Measurements from ENCODE around the gene BHMT2. TPM values are rescaled to one million over a fixed set of nuclear protein-coding genes. Genes with fewer than 3 reads are reported as not detected.

The BHMT2 gene
- total RNA-seq, 2 experiments from 2014 or later = not detected

DNA sequence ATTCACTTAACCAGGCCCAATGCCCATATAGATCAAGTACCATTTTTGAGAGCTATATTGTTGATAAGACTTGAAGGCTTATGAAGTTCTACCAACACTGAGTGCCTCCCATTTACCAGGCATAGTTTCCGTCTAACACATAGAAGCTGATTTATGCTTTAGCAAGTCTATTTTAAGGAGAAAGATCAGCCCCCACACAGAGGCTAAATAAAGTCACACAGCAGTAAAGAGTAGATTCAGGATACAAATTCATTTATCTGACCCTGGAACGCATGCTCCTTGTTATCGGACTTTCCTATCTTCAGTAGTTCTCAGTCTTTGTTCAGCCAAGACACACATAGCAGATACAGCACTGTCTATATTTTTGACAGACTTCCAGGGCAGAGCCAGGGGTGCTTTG, 34.3 kb upstream of the BHMT2 start:
- DNase-seq = no peak
- Mint-ChIP-seq H3K27me3 (no peaks in the 10 kb centered on the region), H3K27ac (no peak overlapping the region), H3K9me3 (no peaks in the 10 kb centered on the region), H3K4me3 (no peak overlapping the region), H3K4me1 (no peaks in the 10 kb centered on the region), H3K36me3 (ENCODE audit: low read depth) (no peaks in the 10 kb centered on the region)
- ChIA-PET POLR2A (interaction anchor here (0.6 kb wide), 1 partner anchor 20 kb away, joined by 3 read pairs; no protein-coding TSS in a partner anchor), CTCF (no interaction called here)

DNA sequence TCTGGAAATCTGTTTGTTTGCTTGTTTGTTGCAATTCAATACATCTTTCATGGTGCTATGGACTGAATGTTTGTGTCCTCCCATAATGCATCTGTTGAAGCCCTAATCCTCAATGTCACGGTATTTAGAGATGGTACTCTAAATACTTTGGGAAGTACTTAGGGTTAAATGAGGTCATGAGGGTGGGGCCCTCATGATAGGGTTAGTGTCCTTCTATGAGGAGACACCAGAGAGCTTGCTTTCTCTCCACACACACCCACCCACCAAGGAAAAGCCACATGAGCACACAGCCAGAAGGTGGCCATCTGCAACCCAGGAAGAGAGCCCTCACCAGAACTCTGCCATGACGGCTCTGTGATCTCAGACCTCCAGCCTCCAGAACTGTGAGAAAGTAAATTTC, 32.8 kb upstream of the BHMT2 start:
- H3K4me1 Mint-ChIP-seq = no peaks in the 10 kb centered on the region
- ChIA-PET CTCF (no interaction called here), POLR2A (no interaction called here)
- no peak overlapping the region for H3K27ac Mint-ChIP-seq
- H3K36me3 Mint-ChIP-seq (ENCODE audit: low read depth) = no peaks in the 10 kb centered on the region
- no peak overlapping the region for H3K4me3 Mint-ChIP-seq
- no peaks in the 10 kb centered on the region for H3K9me3 Mint-ChIP-seq
- H3K27me3 Mint-ChIP-seq = no peaks in the 10 kb centered on the region
- DNase-seq = no peak

DNA sequence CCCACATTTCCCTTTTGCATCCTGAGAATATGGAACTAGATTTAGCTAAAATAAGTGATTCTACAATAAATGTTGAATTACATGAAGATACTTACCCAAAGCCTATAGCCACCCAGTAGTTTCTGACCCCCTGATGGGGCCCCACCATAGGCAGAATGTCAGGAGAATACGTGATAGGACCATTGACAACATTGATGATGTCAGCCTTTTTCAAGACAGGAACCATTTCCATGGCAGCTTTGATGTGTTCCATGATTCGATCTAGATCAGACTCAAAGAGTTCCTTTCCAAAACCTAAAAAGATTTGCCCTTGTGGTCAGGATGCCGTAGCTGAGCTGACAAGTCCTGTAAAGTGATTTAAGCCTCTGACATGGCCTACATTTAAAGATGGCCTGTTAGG, 27.4 kb upstream of the BHMT2 start:
- H3K36me3 Mint-ChIP-seq (ENCODE audit: low read depth) = no peaks in the 10 kb centered on the region
- H3K27ac Mint-ChIP-seq = no peak overlapping the region
- no peak overlapping the region for H3K4me3 Mint-ChIP-seq
- no peaks in the 10 kb centered on the region for H3K4me1 Mint-ChIP-seq
- no peak for DNase-seq
- H3K9me3 Mint-ChIP-seq = no peaks in the 10 kb centered on the region
- ChIA-PET POLR2A (no interaction called here), CTCF (no interaction called here)
- H3K27me3 Mint-ChIP-seq = peaks cover 5% of the 10 kb centered on the region

DNA sequence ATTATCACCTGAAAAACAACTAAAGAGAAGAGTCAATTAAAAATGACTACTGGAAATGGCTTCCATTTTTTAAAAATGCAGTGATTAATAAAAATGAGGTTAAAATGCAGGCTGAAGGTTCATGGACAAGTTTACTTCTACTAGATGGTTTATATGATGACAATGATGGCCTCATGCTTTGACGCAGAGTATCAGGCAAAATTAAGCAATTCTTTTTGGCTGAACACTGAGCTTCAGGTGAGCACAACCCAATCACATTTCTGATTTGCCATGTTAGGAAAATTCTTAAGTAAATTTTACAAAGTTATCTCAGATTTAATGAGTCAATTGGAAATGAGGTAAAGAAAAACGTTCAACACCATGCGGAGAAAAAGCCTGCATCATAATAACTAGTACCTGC, 22.4 kb upstream of the BHMT2 start:
- no peak for DNase-seq
- no peaks in the 10 kb centered on the region for H3K36me3 Mint-ChIP-seq (ENCODE audit: low read depth)
- H3K9me3 Mint-ChIP-seq = peaks cover 2% of the 10 kb centered on the region
- ChIA-PET CTCF (interaction anchor here (0.6 kb wide), 1 partner anchor 316 kb away, joined by 3 read pairs; no protein-coding TSS in a partner anchor), POLR2A (no interaction called here)
- peaks cover 19% of the 10 kb centered on the region for H3K27me3 Mint-ChIP-seq
- no peak overlapping the region for H3K27ac Mint-ChIP-seq
- H3K4me1 Mint-ChIP-seq = no peaks in the 10 kb centered on the region
- no peak overlapping the region for H3K4me3 Mint-ChIP-seq

DNA sequence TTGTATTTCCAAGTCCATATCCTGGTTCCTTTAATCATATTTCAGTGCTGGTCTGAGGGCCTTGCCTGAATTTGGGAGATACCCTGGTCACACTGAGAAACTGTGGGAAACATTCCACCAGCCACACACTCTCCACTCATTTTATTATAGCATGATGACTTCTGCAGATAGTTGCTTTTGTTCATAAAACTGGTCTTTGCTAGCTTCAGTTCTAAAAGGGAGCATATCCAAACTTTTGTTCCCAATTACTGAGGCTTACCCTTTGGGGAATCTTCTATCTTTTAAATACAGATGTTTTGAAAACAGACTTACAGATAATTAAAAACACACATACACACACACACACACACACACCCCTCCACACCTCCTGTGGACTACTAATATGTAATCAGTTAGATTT, 21.1 kb upstream of the BHMT2 start:
- ChIA-PET CTCF (no interaction called here), POLR2A (no interaction called here)
- Mint-ChIP-seq H3K4me3 (no peak overlapping the region), H3K27ac (no peak overlapping the region), H3K27me3 (peaks cover 19% of the 10 kb centered on the region), H3K36me3 (ENCODE audit: low read depth) (no peaks in the 10 kb centered on the region), H3K4me1 (no peaks in the 10 kb centered on the region), H3K9me3 (peaks cover 2% of the 10 kb centered on the region)
- DNase-seq = no peak

DNA sequence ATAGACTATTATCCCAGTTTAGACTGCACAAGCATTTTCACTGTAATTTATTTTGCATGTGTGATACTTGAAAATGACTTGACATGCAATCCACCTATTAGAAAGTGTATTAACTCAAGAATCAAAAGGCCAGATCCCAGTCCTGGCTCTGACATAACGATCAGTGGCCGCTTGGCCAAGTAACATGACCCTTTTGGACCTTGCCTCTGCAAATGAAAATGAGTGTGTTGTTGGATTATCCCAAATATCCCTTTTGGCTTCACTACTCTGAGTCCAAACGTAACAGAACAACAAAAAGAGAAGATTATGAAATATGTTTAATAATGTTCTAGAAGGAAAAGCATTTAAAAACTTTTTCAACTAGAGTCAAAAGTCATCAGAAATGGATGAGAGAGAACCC, 19.1 kb upstream of the BHMT2 start:
- ChIA-PET POLR2A (no interaction called here), CTCF (no interaction called here)
- DNase-seq = no peak
- Mint-ChIP-seq H3K27ac (no peak overlapping the region), H3K9me3 (peaks cover 2% of the 10 kb centered on the region), H3K27me3 (peaks cover 27% of the 10 kb centered on the region), H3K4me3 (no peak overlapping the region), H3K4me1 (no peaks in the 10 kb centered on the region), H3K36me3 (ENCODE audit: low read depth) (no peaks in the 10 kb centered on the region)

DNA sequence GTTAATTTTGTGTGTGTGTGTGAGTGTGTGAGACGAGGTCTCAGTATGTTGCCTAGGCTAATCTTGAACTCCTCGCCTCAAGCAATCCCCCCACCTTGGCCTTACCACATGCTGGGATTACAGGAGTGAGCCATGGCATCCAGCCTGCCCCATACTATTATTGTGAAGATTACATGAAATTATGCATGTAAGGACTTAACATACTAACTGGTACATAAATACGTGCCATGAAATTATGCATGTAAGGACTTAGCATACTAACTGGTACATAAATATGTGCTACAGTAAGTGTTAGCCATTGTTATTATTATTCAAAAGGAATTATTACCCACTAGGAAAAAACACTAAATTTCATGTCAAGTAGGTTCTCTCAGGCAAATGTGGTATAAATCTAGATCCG, 16.2 kb upstream of the BHMT2 start:
- no peaks in the 10 kb centered on the region for H3K4me1 Mint-ChIP-seq
- no peaks in the 10 kb centered on the region for H3K36me3 Mint-ChIP-seq (ENCODE audit: low read depth)
- POLR2A ChIA-PET = interaction anchor here (0.6 kb wide), 1 partner anchor 55 kb away, joined by 3 read pairs; no protein-coding TSS in a partner anchor
- CTCF ChIA-PET = interaction anchor here (1.1 kb wide), 1 partner anchor 19 kb away, joined by 3 read pairs; no protein-coding TSS in a partner anchor
- no peak overlapping the region for H3K4me3 Mint-ChIP-seq
- H3K9me3 Mint-ChIP-seq = peaks cover 2% of the 10 kb centered on the region
- H3K27ac Mint-ChIP-seq = no peak overlapping the region
- H3K27me3 Mint-ChIP-seq = peaks cover 18% of the 10 kb centered on the region
- no peak for DNase-seq

DNA sequence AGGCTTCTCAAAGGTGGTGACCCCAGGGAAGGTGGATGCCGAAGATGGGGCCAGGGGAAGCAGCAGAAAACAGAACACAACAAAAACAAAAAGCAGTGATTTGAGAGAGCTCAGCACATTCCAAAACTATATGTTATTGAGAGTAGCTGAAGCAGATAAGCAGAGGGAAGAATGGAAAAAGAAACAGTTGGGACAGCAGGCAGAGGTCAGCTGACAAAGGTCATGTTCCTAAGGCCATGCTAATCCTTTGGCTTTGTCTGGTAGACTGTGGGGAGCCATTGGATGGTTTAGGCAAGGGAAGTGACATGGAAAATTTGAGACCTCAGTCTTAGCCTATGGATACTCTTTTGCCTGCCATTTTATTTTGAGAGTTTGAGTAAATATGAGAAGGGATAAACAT, 14.6 kb upstream of the BHMT2 start:
- DNase-seq = no peak
- Mint-ChIP-seq H3K4me3 (no peak overlapping the region), H3K36me3 (ENCODE audit: low read depth) (no peaks in the 10 kb centered on the region), H3K27ac (no peak overlapping the region), H3K9me3 (peaks cover 2% of the 10 kb centered on the region), H3K27me3 (peaks cover 15% of the 10 kb centered on the region), H3K4me1 (no peaks in the 10 kb centered on the region)
- ChIA-PET POLR2A (no interaction called here), CTCF (no interaction called here)

DNA sequence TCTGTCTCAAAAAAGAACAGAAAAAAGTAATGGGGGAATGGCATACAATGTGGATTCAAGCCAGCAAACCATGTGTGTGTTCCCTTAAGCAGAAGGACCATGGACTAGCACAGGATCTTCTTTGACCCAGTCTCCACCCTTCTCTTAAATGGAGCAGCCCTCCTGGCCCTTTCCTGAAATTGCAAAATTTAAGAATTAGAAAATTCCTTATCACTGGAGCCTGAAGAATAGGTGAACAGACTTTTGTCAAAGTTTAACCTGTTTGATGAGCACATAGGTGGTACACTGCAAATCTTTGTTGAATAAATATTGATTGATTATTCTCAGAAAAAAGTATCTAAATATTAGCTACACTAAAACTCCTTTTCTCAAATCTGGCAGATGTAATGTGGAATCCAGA, 12.7 kb upstream of the BHMT2 start:
- ChIA-PET CTCF (interaction anchor here (0.9 kb wide), 1 partner anchor 34 kb away, joined by 3 read pairs; no protein-coding TSS in a partner anchor), POLR2A (no interaction called here)
- Mint-ChIP-seq H3K4me1 (no peaks in the 10 kb centered on the region), H3K27me3 (peaks cover 18% of the 10 kb centered on the region), H3K4me3 (no peak overlapping the region), H3K9me3 (no peaks in the 10 kb centered on the region), H3K27ac (no peak overlapping the region), H3K36me3 (ENCODE audit: low read depth) (no peaks in the 10 kb centered on the region)
- DNase-seq = no peak

DNA sequence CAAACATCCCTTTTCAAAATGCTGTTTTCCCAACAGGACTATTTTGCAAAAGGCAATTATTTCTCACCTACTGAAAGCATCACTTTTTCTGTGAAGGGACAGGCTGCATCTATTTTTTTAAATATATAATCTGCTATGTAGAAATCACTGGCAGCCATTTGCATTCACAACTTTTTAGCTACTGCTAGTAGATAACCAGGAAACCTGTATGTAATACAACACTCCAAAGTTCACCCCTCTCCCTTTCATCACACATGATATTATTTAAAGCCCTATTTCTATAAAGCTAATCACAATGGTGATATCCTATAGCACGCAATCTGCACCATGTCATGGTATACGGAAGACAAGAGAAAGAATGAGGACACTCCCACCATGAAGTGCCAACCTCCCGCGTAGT, 9.9 kb upstream of the BHMT2 start:
- CTCF ChIA-PET = interaction anchor here (0.6 to 1.3 kb wide), 3 partner anchors 15 to 121 kb away, joined by 3 to 5 read pairs (median 4); no protein-coding TSS in a partner anchor

DNA sequence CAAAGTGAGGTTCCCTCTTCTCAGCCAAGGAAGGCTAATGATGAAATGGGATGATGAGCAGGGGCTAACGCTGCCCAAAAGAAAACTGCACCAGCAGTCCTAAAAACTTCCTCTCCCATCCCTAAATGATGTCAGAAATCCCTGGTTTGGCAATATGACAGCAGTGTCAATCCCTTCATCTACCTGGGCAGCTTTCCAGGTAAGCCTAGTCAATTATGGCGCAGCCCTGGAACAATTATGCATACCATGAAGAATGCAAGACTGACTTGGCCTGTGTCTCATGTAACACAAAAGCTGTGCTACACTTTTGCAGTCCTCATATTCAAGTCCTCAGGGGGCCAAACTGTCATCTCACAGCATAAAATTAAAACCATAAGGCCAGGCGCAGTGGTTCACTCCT, 7.1 kb upstream of the BHMT2 start:
- DNase-seq = no peak
- Mint-ChIP-seq H3K36me3 (ENCODE audit: low read depth) (no peaks in the 10 kb centered on the region), H3K4me1 (no peaks in the 10 kb centered on the region), H3K4me3 (no peak overlapping the region), H3K9me3 (no peaks in the 10 kb centered on the region), H3K27me3 (peaks cover 15% of the 10 kb centered on the region), H3K27ac (no peak overlapping the region)
- POLR2A ChIA-PET = no interaction called here
- CTCF ChIA-PET = no interaction called here

More for the DNA sequence above, 9.9 kb upstream of the BHMT2 start:
- Mint-ChIP-seq H3K4me3 (no peak overlapping the region), H3K27me3 (peaks cover 15% of the 10 kb centered on the region), H3K36me3 (ENCODE audit: low read depth) (no peaks in the 10 kb centered on the region), H3K4me1 (no peaks in the 10 kb centered on the region), H3K9me3 (no peaks in the 10 kb centered on the region), H3K27ac (no peak overlapping the region)
- no peak for DNase-seq
- POLR2A ChIA-PET = no interaction called here

DNA sequence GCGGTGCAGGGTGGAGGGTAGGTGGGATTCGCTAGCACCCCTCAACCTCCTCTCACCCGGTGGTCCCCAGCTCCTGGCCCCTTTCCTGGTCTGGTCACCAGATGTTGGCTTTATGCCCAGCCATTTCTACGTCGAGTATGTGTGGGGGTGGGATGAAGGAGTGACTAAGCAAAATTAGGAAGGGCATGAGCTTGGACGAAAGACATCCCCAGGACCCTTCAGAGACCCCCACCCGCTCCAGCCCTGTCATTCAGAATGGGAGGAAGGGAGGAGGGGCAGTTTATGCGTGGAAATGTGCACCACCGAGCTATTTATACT, 742 bp downstream of the BHMT2 start:
- DNase-seq = no peak
- Mint-ChIP-seq H3K4me1 (peaks cover 3% of the 10 kb centered on the region), H3K9me3 (peaks cover 2% of the 10 kb centered on the region), H3K27me3 (peaks cover 46% of the 10 kb centered on the region), H3K4me3 (no peak overlapping the region), H3K36me3 (ENCODE audit: low read depth) (no peaks in the 10 kb centered on the region), H3K27ac (no peak overlapping the region)
- ChIA-PET POLR2A (no interaction called here), CTCF (no interaction called here)

DNA sequence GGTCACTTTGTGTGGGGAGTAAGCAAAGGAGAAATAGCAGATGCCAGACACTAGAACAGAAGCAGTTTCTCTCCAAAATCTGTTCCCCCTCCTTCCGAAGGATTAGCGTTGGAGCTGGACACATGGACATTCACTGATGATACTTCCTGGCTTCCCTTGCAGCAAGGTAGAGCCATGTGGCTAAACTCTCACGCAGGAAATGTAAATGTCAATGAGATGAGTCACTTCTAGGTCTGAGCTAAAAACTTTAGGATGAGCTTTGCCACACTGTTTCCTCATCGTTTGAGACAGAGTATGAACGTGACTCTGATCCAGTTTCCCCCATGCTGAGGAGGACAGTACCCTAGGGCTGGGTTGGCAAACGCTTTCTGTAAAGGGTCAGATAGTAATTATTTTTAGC, 5.1 kb downstream of the BHMT2 start:
- Mint-ChIP-seq H3K4me3 (no peak overlapping the region), H3K4me1 (peaks cover 3% of the 10 kb centered on the region), H3K9me3 (peaks cover 2% of the 10 kb centered on the region), H3K36me3 (ENCODE audit: low read depth) (no peaks in the 10 kb centered on the region), H3K27me3 (peaks cover 27% of the 10 kb centered on the region), H3K27ac (no peak overlapping the region)
- ChIA-PET POLR2A (no interaction called here), CTCF (interaction anchor here (1.6 kb wide), 1 partner anchor 14 kb away, joined by 5 read pairs; no protein-coding TSS in a partner anchor)
- no peak for DNase-seq

DNA sequence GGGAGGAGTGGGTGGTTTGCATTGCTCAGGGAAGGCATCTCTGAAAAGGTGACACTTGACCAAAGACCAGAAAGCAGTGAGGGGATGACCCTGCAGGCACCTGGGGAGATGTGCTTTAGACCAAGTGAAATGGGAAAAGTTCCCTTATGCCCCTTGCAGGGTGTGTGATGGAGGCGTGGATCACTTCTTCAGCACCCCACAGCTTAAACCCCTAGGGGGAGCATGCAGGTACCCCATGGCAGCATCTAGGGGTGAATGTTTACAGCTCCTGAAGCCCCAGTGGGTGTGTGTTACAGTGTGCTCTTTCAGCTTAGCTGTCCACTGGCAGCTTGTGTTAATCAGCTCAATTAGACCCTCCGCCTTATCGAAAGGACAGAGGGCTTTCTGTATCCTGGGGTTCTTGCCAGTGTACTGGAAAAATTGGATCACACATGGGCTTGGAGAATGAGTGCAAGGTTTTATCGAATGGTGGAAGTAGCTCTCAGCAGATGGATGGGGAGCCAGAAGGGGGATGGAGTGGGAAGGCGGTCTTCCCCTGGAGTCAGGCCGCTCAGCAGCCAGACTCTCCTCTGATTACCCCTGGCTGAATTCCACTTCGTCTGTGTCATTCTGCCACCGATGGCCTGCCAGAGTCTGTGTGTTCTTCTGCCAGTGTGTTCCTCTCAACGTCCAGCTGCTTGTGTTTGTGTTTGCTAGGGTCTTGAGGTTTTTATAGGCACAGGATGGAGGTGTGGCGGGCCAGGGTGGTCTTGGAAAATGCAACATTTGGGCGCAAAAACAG, 6.3 kb downstream of the BHMT2 start:
- no peak overlapping the region for H3K4me3 Mint-ChIP-seq
- no peak for DNase-seq
- H3K36me3 Mint-ChIP-seq (ENCODE audit: low read depth) = no peaks in the 10 kb centered on the region
- peaks cover 2% of the 10 kb centered on the region for H3K9me3 Mint-ChIP-seq
- ChIA-PET POLR2A (no interaction called here), CTCF (no interaction called here)
- peaks cover 18% of the 10 kb centered on the region for H3K27me3 Mint-ChIP-seq
- H3K4me1 Mint-ChIP-seq = no peaks in the 10 kb centered on the region
- H3K27ac Mint-ChIP-seq = no peak overlapping the region
